DND-41 (cell line): ENCODE measurements around the gene TNIP3.

Source experiments
- ATAC-seq: fragments of 200-7000 bp; cut with Tn5 transposase; 3 replicates; pipeline ENCODE4 v1.9.1; 2021; ENCODE audit warnings: low read depth; ENCODE audit not compliant: insufficient read depth
- DNase-seq: peaks from one replicate; pipeline ENCODE4 v3.0.0-alpha.2; 2020
- H2AFZ ChIP-seq: 2 replicates; pipeline ENCODE4 v1.6.0; 2012; ENCODE audit warnings: low read depth, low read length
- H3K27ac ChIP-seq: 2 replicates; pipeline ENCODE4 v1.5.1; 2012; ENCODE audit warnings: low read length, inconsistent platforms
- H3K27me3 ChIP-seq: fragments of 200-600 bp; sonication (generic); 2 replicates; pipeline ENCODE4 v1.6.0; 2012; ENCODE audit warnings: low read length, mild to moderate bottlenecking, inconsistent platforms; ENCODE audit not compliant: insufficient read depth, poor library complexity
- H3K36me3 ChIP-seq: 2 replicates; pipeline ENCODE4 v1.5.1; 2012; ENCODE audit warnings: low read length, inconsistent platforms; ENCODE audit not compliant: insufficient read depth
- H3K4me1 ChIP-seq: 2 replicates; pipeline ENCODE4 v1.5.1; 2012; ENCODE audit warnings: mild to moderate bottlenecking, low read length; ENCODE audit not compliant: insufficient read depth
- H3K4me2 ChIP-seq: 2 replicates; pipeline ENCODE4 v1.6.0; 2012; ENCODE audit warnings: mild to moderate bottlenecking, moderate library complexity, low read length, inconsistent platforms; ENCODE audit not compliant: insufficient read depth
- H3K4me3 ChIP-seq, 2 experiments: fragments of 200-600 bp in 1 of 2; shearing (Covaris generic) in 1 of 2; 2 replicates each; pipeline ENCODE4 v1.5.1; 2012 to 2016; ENCODE audit warnings: inconsistent platforms in 2 of 2, low read length in 2 of 2, mild to moderate bottlenecking in 2 of 2, low read depth in 1 of 2, moderate library complexity in 1 of 2
- H3K79me2 ChIP-seq: 2 replicates; pipeline ENCODE4 v1.6.0; 2012; ENCODE audit warnings: low read length, inconsistent platforms; ENCODE audit not compliant: insufficient read depth
- H3K9ac ChIP-seq: 2 replicates; pipeline ENCODE4 v1.6.0; 2012; ENCODE audit warnings: low read depth, mild to moderate bottlenecking, inconsistent platforms, low read length, moderate library complexity
- H3K9me3 ChIP-seq: 2 replicates; pipeline ENCODE4 v1.5.1; 2012; ENCODE audit warnings: low read length, moderate library complexity, mild to moderate bottlenecking, inconsistent platforms; ENCODE audit not compliant: insufficient read depth, severe bottlenecking
- H4K20me1 ChIP-seq: 2 replicates; pipeline ENCODE4 v1.6.0; 2012; ENCODE audit warnings: low read length; ENCODE audit not compliant: insufficient read depth
- CTCF ChIP-seq: IDR thresholded peaks from 2 replicates; pipeline ENCODE4 v1.5.1; 2012; ENCODE audit warnings: borderline replicate concordance, low read length, moderate library complexity, mild to moderate bottlenecking; ENCODE audit not compliant: poor library complexity, severe bottlenecking; ENCODE audit errors: extremely low read depth
- EZH2 ChIP-seq: IDR thresholded peaks from 3 replicates; pipeline ENCODE4 v1.6.1; 2012; ENCODE audit warnings: borderline replicate concordance, low read depth, mild to moderate bottlenecking, moderate library complexity, low read length, inconsistent platforms; ENCODE audit not compliant: severe bottlenecking

TNIP3 gene

GRCh38 chr4:121164291-121164690 lies at the start of gene TNIP3:
TNIP3 (minus strand) TSS chr4:121164321; CDS start chr4:121164125, 196 bp downstream.
- Histone ChIP-seq H3K4me1 (peaks cover 15% of the 10 kb centered on the region), H4K20me1 (no peaks in the 10 kb centered on the region), H3K27ac (no peak within 1 kb of the TSS), H3K9me3 (no peaks in the 10 kb centered on the region), H3K27me3 (no peaks in the 10 kb centered on the region), H3K4me2 (no peak within 1 kb of the TSS), H2AFZ (no peak within 1 kb of the TSS), H3K79me2 (no peaks in the 10 kb centered on the region), H3K36me3 (no peaks in the 10 kb centered on the region), H3K4me3 (no peak within 1 kb of the TSS), H3K9ac (no peak within 1 kb of the TSS)
- TF ChIP-seq EZH2: no peak
- no peak for TF ChIP-seq CTCF
- DNase-seq (no peak), ATAC-seq (no peak)

- Histone ChIP-seq H3K4me2 (no peak overlapping the region), H3K27me3 (no peaks in the 10 kb centered on the region), H3K27ac (no peak overlapping the region), H3K9ac (no peak overlapping the region), H3K4me1 (no peaks in the 10 kb centered on the region), H3K4me3 (no peak overlapping the region), H3K79me2 (no peaks in the 10 kb centered on the region), H2AFZ (no peak overlapping the region), H3K36me3 (no peaks in the 10 kb centered on the region), H3K9me3 (no peaks in the 10 kb centered on the region), H4K20me1 (no peaks in the 10 kb centered on the region)
- no peak for ATAC-seq
- TF ChIP-seq EZH2 (no peak), CTCF (no peak)
- no peak for DNase-seq
These were observed 48.7 kb upstream of the TNIP3 start for GRCh38 chr4:121212806-121213205.

GRCh38 chr4:121209171-121209570 lies 45.0 kb upstream of the TNIP3 start:
- Histone ChIP-seq H3K36me3 (no peaks in the 10 kb centered on the region), H3K9ac (no peak overlapping the region), H4K20me1 (no peaks in the 10 kb centered on the region), H3K4me2 (no peak overlapping the region), H2AFZ (no peak overlapping the region), H3K79me2 (no peaks in the 10 kb centered on the region), H3K9me3 (no peaks in the 10 kb centered on the region), H3K27ac (no peak overlapping the region), H3K4me3 (no peak overlapping the region), H3K27me3 (no peaks in the 10 kb centered on the region), H3K4me1 (no peaks in the 10 kb centered on the region)
- DNase-seq: no peak
- TF ChIP-seq EZH2 (no peak), CTCF (no peak)
- no peak for ATAC-seq
